ENCODE results near the gene PRKN.

Gene PRKN

DNA sequence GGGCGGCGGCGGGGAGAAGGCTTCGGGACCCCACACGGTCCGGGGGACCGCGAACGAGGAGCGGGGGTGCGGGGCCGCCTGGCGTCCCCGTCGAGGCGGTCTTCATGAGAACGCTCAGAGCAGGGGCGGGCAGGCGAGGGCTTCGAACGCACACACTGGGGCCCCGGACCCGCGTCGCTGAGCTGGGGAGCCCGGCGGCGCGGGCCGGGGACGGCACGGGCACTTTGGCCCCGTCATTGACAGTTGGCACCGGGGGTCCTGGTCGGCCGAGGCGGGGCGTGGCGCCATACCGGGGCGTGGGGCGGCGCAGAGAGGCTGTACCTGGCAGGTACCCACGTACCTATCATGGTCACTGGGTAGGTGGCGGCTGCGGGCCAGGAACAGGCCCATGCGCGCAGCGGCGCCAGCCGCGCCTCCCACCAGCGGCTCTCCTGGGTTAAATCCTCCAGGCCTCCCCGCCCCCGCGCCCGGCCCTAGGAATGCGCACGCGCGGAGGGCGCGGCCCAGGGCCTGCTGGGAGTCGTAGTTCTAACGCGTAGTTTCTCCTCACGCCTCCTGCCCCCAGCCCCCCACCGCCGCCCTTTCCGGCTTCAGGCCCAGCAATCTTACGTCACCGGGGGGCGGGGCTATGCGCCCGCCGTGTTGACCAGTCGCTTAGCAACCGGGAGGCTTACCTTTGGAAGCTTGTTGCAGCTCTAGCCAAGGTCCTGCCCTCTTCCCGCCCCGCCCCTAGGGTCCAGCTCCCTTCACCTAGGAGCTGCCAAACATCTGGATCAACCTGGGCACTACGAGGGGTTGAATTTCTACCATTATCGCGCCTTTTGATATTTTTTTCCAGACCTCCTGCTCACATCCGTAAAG lies at the start of gene PRKN, which contains the start of gene PACRG:
Gene PRKN (minus strand): TSS at position 445 of the 861 bp plus-strand sequence.
Gene PACRG (plus strand): TSS at position 653 of the 861 bp plus-strand sequence.
- DNase-seq (ENCODE audit: low spot score) = peak; percentile 98
- H3K27ac ChIP-seq (ENCODE audit: poor library complexity, severe bottlenecking) = no peak within 1 kb of the TSS

DNA sequence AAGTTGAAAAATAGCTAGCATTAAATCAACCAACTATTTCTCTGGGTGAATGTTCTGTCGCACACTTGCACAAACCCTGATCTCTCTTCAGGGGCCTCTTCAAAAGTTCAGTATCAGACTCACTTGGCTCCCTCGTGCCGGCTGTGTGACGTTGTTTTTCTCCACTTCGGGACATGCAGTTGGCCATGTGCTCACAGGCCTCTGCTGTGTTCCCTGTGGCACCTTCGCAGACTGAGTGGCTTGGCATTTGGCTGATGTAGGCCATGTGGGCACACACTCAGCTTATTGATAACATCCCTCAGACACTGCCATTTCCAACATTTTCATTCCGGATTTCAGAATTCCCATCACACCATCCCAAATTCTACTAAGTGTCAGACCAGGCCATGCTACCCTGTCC lies 49.5 kb upstream of the PRKN start:
- H3K27ac ChIP-seq (ENCODE audit: poor library complexity, severe bottlenecking) = no peak overlapping the region
- no peaks in the 10 kb centered on the region for H3K27me3 ChIP-seq (ENCODE audit: insufficient read depth, poor library complexity, severe bottlenecking)
- H3K36me3 ChIP-seq (ENCODE audit: low read depth) = no peaks in the 10 kb centered on the region
- ATAC-seq (ENCODE audit: low read depth) (no peak), DNase-seq (ENCODE audit: low spot score) (no peak)
- no peak overlapping the region for H3K4me3 ChIP-seq (ENCODE audit: severe bottlenecking)
- H3K9me3 ChIP-seq (ENCODE audit: severe bottlenecking) = no peaks in the 10 kb centered on the region
- TF ChIP-seq CTCF (IDR thresholded peaks at IDR 0.05; ENCODE audit: poor library complexity, severe bottlenecking) = no peak
- H3K4me1 ChIP-seq (ENCODE audit: insufficient read depth, poor library complexity, severe bottlenecking) = no peaks in the 10 kb centered on the region

More for the DNA sequence above, at the start of gene PRKN, which contains the start of gene PACRG:
- no peak for TF ChIP-seq CTCF (IDR thresholded peaks at IDR 0.05; ENCODE audit: poor library complexity, severe bottlenecking)
- Histone ChIP-seq H3K9me3 (ENCODE audit: severe bottlenecking) (no peaks in the 10 kb centered on the region), H3K36me3 (ENCODE audit: low read depth) (no peaks in the 10 kb centered on the region), H3K4me3 (ENCODE audit: severe bottlenecking) (peak within 1 kb of the TSS; percentile 58), H3K27me3 (ENCODE audit: insufficient read depth, poor library complexity, severe bottlenecking) (no peaks in the 10 kb centered on the region), H3K4me1 (ENCODE audit: insufficient read depth, poor library complexity, severe bottlenecking) (no peaks in the 10 kb centered on the region)
- peak; percentile 96 for ATAC-seq (ENCODE audit: low read depth)

DNA sequence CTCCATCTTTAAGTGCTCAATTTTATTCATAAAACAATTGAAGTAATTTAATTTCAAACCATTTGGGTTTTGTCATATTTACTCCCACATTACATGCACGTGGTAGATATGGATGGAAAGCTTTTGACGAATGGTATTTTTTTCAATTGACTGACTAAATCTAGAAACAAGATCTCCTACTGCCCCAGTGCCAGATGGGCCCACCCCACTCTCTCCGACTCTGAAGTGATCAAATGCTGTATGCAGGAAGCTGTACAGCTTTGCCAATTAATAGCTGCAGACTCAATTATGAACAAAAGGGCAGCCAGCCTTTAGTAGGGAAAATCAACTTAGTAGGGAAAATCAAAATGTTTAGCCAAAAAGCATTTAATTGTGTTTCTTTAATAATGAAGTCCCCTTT lies 46.4 kb upstream of the PRKN start:
- ATAC-seq (ENCODE audit: low read depth) = no peak
- Histone ChIP-seq H3K4me1 (ENCODE audit: insufficient read depth, poor library complexity, severe bottlenecking) (no peaks in the 10 kb centered on the region), H3K27me3 (ENCODE audit: insufficient read depth, poor library complexity, severe bottlenecking) (no peaks in the 10 kb centered on the region), H3K4me3 (ENCODE audit: severe bottlenecking) (no peak overlapping the region), H3K27ac (ENCODE audit: poor library complexity, severe bottlenecking) (no peak overlapping the region), H3K36me3 (ENCODE audit: low read depth) (no peaks in the 10 kb centered on the region), H3K9me3 (ENCODE audit: severe bottlenecking) (no peaks in the 10 kb centered on the region)
- no peak for TF ChIP-seq CTCF (IDR thresholded peaks at IDR 0.05; ENCODE audit: poor library complexity, severe bottlenecking)
- no peak for DNase-seq (ENCODE audit: low spot score)

DNA sequence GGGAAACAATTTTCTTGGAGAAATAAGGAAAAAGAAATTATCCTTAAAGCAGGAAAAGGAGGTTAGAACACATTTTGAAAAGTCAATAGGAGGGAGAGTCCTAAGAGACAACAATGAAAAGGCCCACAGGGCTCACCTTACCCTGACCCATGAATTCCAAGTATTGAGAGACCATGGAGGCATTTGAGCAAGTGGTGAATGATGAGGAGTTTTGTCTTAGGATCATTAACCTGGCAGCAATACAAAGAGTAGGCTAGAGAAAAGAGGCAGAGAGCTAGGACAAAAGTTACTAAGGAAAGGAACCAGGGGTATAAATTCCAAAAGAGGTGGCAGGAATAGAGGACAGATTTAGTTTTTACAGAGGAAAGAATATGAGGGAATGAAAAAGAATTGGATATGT lies 44.9 kb upstream of the PRKN start:
- Histone ChIP-seq H3K4me3 (ENCODE audit: severe bottlenecking) (no peak overlapping the region), H3K4me1 (ENCODE audit: insufficient read depth, poor library complexity, severe bottlenecking) (no peaks in the 10 kb centered on the region), H3K27me3 (ENCODE audit: insufficient read depth, poor library complexity, severe bottlenecking) (no peaks in the 10 kb centered on the region), H3K27ac (ENCODE audit: poor library complexity, severe bottlenecking) (no peak overlapping the region), H3K9me3 (ENCODE audit: severe bottlenecking) (no peaks in the 10 kb centered on the region), H3K36me3 (ENCODE audit: low read depth) (no peaks in the 10 kb centered on the region)
- no peak for ATAC-seq (ENCODE audit: low read depth)
- no peak for TF ChIP-seq CTCF (IDR thresholded peaks at IDR 0.05; ENCODE audit: poor library complexity, severe bottlenecking)
- no peak for DNase-seq (ENCODE audit: low spot score)

DNA sequence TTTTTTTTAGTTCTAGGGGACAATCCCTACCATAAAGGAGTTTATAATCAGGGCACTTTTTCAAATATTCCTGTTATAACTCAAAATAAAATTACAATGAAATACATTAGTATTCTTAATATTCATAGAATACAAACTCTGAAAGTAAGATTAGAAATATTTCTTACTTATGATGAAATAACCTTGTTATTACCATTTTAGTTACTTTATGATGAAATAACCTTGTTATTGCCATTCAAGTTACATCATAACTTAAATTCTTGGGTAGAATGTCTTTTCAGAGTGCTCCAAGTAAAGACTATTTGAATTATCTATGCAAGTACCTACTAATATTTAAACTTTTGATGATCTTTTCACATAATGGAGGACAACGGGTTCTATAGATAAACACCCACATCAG lies 43.4 kb upstream of the PRKN start:
- ATAC-seq (ENCODE audit: low read depth) = no peak
- no peak for TF ChIP-seq CTCF (IDR thresholded peaks at IDR 0.05; ENCODE audit: poor library complexity, severe bottlenecking)
- H3K4me1 ChIP-seq (ENCODE audit: insufficient read depth, poor library complexity, severe bottlenecking) = no peaks in the 10 kb centered on the region
- no peaks in the 10 kb centered on the region for H3K27me3 ChIP-seq (ENCODE audit: insufficient read depth, poor library complexity, severe bottlenecking)
- DNase-seq (ENCODE audit: low spot score) = no peak
- H3K4me3 ChIP-seq (ENCODE audit: severe bottlenecking) = no peak overlapping the region
- H3K27ac ChIP-seq (ENCODE audit: poor library complexity, severe bottlenecking) = no peak overlapping the region
- no peaks in the 10 kb centered on the region for H3K36me3 ChIP-seq (ENCODE audit: low read depth)
- no peaks in the 10 kb centered on the region for H3K9me3 ChIP-seq (ENCODE audit: severe bottlenecking)
